ENCODE measurements around the gene STEAP3.

GRCh38 chr2:119219873-119220272 is 3.8 kb upstream of the STEAP3 start:
- TF ChIP-seq, protein P1, sequence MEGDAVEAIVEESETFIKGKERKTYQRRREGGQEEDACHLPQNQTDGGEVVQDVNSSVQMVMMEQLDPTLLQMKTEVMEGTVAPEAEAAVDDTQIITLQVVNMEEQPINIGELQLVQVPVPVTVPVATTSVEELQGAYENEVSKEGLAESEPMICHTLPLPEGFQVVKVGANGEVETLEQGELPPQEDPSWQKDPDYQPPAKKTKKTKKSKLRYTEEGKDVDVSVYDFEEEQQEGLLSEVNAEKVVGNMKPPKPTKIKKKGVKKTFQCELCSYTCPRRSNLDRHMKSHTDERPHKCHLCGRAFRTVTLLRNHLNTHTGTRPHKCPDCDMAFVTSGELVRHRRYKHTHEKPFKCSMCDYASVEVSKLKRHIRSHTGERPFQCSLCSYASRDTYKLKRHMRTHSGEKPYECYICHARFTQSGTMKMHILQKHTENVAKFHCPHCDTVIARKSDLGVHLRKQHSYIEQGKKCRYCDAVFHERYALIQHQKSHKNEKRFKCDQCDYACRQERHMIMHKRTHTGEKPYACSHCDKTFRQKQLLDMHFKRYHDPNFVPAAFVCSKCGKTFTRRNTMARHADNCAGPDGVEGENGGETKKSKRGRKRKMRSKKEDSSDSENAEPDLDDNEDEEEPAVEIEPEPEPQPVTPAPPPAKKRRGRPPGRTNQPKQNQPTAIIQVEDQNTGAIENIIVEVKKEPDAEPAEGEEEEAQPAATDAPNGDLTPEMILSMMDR (IDR thresholded peaks at IDR 0.05 in 4 of 5, conservative IDR thresholded peaks at IDR 0.05 in 1 of 5), result no peak
- TF ChIP-seq POLR2A (IDR thresholded peaks at IDR 0.05), result no peak
